ENCODE results near the gene RBM23.
"Not testable (repeated sequence)": the region's sequence is repeated elsewhere in the genome, so short reads cannot be mapped to it uniquely, and the experiment has no call there.

RBM23 gene

DNA sequence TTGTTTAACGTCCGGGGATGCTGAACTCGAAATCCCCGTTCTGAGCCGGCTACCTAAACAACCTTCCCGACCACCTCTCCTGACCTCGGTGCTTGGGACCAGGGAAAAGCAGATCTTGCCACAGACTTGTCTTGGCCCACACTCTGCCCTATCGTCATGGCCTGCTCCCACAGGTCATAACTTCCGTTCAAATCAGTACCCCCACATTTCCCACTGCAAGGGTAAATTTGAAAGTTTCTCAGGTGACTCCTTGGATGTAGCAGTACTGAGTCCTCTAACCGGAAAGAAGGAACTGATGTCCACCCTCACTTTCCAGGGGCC lies 612 bp upstream of the RBM23 start:
- in situ Hi-C loops (cut with MboI; ENCODE audit: low sequenced_read_pairs) = no loop called here

DNA sequence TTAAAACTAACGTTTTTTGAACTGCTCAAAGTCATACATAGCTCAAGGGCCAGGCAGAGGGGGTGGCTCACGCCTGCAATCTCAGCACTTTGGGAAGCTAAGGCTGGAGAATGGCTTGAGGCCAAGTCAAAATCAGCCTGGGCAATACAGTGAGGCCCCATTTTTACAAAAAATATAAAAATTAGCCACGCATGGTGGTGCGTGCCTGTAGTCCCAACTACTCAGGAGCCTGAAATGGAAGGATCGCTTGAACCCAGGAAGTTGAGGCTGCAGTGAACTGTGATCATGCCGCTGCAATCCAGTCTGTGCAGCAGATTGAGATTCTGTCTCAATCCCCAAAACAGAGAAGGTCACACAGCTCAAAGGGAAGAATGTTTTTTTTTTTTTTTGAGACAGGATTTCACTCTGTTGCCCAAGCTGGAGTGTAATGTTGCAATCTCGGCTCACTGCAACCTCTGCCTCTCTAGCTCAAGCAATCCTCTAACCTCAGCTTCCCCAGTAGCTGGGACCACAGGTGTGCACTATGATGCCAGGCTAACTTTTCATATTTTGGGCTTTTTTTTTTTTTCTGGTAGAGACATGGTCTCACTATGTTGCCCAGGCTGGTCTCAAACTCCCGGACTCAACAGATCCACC lies 2.9 kb downstream of the RBM23 start:
- in situ Hi-C loops (cut with MboI; ENCODE audit: low sequenced_read_pairs) = no loop called here

DNA sequence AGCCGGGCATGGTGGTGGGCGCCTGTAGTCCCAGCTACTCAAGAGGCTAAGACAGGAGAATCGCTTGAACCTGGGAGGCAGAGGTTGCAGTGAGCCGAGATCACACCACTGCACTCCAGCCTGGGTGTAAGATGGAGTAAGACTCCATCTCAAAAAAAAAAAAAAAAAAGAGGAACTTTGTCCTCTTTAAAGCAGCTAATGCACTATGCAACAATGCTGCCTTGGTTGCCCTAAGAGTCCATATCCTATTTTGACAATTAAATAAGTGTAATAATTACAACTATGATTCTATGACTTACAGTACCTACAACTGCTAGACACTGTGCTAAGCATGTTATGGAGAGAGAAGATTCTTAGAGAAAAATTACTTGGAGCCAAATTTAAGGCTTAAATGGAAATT lies 4.1 kb downstream of the RBM23 start:
- in situ Hi-C loops (cut with MboI; ENCODE audit: low sequenced_read_pairs) = not testable (repeated sequence)

DNA sequence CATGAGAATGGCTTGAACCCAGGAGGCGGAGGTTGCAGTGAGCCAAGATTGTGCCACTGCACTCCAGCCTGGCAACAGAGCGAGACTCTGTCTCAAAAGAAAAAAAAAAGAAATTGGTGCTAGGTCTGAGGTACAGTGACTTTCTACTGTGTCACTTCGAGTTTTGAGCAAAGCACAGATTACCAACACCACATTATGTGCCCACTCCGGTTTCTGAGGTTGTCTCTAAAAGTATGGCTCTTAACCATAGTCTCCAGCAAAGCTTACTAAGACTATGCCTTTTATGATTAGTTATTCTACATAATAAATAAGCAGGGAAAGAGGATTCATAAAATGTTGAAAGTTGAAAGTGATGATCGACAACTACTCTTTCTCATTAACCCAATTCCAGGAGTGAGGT lies 8.0 kb downstream of the RBM23 start:
- in situ Hi-C loops (cut with MboI; ENCODE audit: low sequenced_read_pairs) = no loop called here

DNA sequence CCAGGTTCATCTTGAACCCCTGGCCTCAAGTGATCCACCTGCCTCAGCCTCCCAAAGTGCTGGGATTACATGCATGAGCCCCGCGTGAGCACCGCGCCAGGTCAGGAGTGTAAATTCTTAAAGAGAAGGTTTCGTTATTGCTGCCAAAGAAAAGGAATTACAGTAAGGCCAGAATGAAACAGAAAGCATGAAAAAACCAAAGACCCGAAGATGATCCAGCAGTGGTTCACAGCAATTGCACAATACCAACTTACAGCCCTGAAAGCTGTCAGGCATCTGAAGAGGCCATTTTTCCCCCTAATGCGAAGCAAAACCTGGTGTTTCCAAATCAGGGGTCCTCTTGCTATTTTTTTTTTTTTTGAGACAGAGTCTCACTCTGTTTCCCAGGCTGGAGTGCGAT lies 10.3 kb downstream of the RBM23 start:
- in situ Hi-C loops (cut with MboI; ENCODE audit: low sequenced_read_pairs) = no loop called here

DNA sequence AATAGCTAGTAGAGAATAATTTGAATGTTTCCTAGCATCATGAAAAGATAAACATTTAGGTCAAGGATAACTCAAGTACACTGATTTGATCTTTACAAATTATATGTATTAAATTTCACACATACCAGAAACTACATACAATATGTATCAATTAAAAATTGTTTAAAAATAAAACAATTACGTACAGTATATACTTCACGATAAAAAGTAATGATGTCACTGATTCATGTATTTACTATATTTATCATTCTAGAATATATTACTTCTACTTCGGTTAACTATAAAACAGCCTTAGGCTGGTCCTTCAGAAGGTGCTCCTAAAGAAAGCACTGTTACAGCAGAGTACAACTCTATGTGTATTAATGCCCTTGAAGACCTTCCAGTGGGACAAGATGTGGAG lies 11.5 kb downstream of the RBM23 start:
- in situ Hi-C loops (cut with MboI; ENCODE audit: low sequenced_read_pairs) = no loop called here

DNA sequence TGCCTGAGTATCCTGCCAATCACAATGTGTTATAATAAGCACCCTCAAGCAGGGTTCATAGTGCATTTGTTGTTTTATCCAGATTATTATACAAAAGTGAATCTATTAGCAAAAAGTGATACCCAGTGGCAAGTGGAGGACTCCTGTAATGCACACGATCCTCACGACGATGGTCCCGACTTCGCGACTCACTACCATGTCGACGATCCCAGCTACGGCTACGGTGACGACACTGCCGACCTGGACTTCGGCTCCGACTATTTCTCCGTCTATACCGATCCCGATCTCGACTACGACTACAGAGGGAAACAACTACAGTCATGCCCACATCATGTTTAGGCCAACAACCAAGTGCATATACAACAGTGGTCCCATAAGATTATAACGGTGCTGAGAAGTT lies 12.9 kb downstream of the RBM23 start:
- in situ Hi-C loops (cut with MboI; ENCODE audit: low sequenced_read_pairs) = no loop called here

DNA sequence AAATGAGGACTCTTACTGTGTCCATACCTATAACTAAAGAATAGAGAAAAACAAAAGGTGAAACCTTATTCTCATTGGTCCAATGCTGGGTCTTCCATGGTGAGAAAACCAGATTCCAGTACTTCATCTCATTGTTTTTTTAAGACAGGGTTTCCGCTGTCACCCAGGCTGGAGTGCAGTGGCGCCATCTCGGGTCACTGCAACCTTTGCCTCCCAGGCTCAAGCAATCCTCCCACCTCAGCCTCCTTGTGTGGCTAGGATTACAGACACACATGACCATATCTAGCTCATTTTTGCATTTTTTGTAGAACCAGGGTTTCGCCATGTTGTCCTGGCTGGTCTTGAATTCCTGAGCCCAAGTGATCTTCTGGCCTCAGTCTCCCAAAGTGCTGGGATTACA lies 13.3 kb downstream of the RBM23 start:
- in situ Hi-C loops (cut with MboI; ENCODE audit: low sequenced_read_pairs) = no loop called here

DNA sequence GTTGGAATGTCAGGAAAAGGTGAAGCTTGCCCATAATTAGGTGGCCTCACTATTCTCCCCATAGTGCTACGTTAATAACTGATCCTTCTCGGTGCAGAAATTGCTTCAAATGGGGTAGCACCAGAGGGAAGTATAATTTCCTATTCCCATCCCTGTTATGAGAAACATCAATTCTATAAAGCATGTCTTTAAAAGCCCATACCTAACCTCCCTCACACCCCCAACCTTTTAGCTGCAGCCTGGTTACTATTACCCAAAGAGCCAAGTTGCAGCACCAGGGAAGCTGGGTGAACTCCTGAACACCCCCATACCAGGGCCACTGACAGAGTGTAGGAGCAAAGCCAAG lies 15.2 kb downstream of the RBM23 start:
- in situ Hi-C loops (cut with MboI; ENCODE audit: low sequenced_read_pairs) = no loop called here

DNA sequence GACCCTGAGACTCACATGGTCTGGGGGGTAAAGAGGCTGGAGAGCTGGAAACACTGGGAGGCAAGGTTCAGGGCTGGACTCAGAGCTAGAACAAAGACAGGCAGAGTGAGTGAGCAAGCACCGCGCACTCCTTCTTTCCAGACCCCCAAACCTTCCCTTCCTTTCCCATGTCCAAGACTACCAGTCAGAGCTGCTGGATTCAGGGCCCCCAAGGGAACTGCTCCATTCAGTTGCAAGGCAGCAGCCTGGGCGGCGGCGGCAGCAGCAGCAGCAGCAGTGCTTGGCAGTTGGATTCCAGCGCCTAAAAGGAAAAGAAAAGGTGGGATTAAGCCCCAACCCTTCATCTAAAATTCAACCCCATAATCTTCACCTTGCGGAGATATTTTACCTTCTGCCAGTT lies 17.1 kb downstream of the RBM23 start:
- in situ Hi-C loops (cut with MboI; ENCODE audit: low sequenced_read_pairs) = no loop called here

DNA sequence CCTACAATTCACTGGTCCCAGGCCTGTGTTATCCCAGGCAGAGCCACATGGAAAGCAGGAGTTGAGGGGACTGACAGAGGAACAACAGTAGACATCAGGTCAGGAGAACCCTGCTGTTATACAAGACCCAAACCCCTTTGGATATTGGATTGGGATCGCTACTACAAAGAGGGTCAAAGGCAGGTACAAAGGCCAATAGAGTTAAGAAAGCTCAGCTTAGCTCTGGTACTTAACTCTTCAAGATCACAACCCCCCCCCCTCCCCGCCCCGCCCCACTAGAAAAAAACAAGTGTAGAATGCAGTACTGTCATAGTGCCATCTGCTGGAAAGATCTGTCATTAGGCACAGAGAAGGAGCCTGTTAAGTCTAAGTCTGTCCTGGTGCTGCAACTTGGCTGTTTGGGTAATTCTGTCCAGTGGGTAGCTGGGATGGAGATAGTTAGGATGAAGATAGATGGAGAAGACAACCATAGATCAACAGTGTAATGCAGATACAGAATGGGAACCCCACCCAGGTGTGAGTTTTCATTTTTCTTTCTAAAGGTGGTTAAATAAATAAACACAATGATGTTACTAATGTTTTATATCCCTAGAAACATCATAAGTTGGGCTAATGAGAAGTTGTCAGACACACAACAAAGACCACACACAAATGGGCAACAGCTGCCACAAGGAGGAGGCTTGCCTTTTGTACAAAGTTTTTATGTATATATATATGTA lies 18.7 kb downstream of the RBM23 start:
- in situ Hi-C loops (cut with MboI; ENCODE audit: low sequenced_read_pairs) = no loop called here

DNA sequence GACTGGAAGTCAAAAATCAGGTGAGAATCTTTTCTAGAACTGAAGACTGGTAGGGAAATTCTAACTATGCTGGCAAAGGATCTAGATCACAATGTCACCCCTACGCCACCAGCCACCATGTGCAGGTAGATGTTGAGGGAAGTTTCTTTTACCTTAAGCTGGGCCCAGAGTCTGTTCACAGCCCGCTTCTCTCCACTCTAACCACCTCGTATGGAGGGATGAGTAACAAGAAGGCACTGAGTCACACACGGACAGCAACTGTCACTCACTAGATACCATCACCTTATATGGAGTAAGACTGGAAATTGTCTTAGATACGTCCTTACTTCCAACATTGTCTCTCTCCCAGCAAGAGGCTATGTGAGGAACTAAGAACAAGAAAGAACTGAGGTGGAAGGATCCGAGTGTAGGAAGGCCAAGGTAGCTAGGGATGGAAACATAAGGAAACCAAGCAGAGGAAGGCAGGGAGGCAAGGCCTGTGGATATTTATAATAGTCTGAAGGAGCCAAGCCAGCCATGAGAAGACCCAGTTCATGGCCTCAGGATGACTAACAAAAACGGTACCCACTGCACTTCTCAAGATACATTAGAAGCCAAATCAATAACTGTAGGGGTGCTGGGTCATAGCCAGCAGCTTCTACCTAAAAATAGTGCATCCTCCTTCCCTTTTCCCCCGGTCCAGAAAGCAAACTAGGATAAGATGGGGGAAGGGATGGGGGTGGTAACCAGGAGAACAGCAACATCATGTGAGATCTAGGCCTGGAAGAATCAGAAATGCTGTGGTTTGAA lies 20.5 kb downstream of the RBM23 start:
- in situ Hi-C loops (cut with MboI; ENCODE audit: low sequenced_read_pairs) = no loop called here

DNA sequence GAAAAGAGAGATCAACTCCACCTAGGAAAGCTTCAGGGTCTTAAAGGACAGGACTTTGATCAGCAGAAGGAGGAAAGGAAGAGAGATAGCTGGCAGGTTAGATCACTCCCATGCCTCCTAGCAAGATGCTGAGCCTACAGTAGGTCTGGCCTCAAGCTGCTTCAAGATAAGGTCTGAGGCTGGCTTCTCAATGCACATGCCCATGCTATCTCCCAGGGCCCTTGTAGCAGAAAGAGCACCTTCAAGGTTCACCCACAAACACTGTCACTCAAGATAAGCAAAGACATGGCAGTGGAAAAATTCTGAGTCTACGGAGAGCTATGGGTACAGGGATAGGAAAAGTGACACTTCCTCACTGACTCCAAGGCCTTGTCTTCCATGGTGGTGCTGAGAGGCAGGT lies 21.6 kb downstream of the RBM23 start:
- in situ Hi-C loops (cut with MboI; ENCODE audit: low sequenced_read_pairs) = no loop called here

DNA sequence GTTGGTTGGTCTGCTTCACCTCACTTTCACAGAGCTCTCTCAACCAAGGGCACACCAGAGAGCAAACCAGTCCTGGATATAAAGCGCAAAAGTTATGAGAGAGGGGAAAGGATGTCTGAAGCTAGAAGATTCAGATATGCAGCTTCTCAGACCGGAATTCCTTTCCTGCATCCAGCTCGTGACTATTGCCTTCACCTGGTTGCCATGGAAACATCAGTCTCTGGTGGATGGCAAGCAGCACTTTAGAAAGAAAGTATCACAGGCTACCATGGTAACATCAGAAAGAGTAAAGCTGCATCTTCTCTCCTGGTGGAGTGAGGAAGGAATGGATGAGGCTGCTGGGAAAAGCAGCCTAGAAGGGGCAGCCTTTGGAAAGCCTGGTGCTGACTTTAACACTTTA lies 22.2 kb downstream of the RBM23 start:
- in situ Hi-C loops (cut with MboI; ENCODE audit: low sequenced_read_pairs) = no loop called here

DNA sequence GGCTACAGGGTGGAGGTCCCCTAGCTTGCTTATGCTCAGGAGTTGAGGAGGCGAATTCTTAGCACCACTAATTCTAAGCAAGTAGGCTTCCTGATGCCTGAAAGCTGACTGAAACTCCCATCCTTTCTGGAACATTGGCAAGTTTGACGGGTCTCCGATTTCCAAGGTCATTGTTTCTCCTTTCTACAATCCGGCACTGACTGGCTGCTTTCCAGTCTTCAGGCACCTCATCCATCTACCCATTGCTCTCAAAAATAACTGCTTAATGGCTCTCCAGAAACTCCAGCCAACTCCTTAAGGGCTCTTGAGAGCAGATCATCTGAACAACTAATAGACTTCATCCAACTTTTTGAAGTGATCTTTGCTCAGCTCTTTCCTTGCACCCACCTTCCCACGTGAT lies 22.6 kb downstream of the RBM23 start:
- in situ Hi-C loops (cut with MboI; ENCODE audit: low sequenced_read_pairs) = no loop called here

DNA sequence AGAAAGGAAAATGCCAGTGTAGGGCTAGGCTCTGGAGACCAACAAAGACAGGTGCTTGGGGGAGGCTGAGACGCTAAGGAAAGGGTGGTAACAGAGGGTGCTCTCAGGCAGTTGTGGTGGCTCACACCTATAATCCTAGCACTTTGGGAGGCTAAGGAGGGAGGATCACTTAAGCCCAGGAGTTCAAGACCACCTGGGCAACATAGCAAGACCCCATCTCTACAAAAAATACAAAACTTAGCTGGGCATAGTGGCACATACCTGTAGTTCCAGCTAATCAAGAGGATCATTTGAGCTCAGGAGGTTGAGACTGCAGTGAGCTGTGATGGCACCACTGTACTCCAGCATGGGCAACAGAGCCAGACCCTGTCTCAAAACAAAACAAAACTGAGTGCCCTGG lies 23.5 kb downstream of the RBM23 start:
- in situ Hi-C loops (cut with MboI; ENCODE audit: low sequenced_read_pairs) = no loop called here

DNA sequence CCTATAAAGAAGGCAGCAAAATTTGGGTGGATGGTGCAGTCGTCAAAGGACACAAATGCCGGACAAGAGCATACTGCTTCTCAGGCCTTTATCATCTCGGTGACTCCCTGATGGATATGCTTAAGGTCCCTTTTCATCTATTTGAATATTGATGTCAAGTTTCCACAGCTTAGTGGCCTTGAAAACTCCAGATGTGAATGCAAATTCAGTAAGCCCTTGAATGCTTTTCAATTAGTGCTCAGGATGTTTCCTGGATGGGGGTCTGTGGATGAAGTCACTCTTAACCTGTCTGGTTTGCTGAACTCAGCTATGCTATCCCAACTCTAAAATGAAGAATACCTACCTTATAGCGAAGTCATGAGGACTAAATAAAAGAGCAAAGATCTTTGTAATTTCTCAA lies 25.2 kb downstream of the RBM23 start:
- in situ Hi-C loops (cut with MboI; ENCODE audit: low sequenced_read_pairs) = no loop called here

DNA sequence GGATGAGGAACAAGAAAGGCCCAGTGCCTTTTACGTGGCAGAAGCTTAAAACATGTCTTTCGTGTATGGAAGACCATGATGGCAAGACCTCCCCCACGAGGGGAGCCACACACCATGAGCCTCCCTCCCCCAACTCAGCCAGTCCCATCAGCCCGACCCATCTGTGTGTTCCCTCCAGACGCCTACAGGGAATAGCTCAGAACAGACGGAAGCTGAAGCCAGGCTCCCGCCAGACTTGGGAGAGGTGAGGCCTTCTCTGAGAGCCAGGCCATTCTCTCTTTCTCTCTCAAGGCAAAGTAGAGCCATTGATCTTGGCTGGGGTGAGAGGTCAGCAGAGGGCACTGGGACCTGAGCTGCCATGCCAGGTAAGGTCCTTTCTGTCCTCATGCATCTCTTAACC lies 26.5 kb downstream of the RBM23 start:
- in situ Hi-C loops (cut with MboI; ENCODE audit: low sequenced_read_pairs) = no loop called here

DNA sequence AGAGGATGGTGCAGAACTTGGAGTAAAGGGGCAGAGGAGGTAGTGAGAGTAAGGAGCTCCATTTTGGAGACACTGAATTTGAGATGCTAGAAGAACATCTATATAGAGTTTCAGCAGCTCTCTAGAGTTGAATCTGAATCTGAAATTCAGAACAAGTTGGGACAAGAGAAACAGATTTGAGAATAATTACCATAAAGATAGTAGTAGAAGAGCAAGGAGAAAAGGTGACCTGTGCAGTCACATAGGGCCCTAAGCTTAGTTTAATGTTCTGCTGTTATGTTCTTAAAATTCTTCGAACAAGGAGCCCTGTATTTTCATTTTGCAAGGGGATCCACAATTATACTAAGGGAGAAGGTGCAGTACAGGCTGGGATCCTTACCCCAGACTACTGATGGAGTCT lies 28.5 kb downstream of the RBM23 start:
- in situ Hi-C loops (cut with MboI; ENCODE audit: low sequenced_read_pairs) = no loop called here

DNA sequence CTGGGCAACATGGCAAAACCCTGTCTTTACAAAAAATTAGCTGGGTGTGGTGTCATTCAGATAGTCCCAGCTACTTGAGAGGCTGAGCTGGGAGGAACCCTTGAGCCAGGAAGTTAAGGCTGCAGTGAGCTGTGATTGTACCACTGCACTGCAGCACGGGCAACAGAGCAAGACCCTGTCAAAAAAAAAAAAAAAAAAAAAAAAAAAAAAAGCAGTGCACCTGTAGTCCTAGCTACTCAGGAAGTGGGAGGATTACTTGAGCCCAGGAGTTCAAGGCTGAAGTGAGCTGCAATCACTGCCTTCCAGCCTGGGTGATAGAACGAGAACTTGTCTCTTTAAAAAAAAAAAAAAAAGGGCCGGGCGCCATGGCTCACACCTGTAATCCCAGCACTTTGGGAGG lies 30.3 kb downstream of the RBM23 start:
- in situ Hi-C loops (cut with MboI; ENCODE audit: low sequenced_read_pairs) = no loop called here

DNA sequence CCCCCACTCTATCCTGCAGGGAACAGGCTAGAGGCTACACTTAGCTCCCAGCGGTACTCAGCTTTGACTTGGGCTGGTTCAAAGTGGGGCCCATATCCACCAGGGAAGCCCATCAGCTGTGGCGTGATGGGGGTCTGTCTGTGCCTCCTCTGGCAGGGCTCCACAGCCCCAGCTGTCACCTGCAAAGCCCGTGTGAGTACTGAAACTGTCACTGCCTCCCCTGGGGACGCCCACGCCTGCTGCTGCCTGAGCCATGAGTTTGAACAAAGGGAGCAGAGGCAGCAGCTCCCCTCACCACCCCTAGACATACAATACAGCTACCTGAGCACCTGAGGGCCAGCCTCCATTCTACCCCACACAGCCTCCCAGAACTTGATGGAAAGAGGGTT lies 31.0 kb downstream of the RBM23 start:
- in situ Hi-C loops (cut with MboI; ENCODE audit: low sequenced_read_pairs) = no loop called here

DNA sequence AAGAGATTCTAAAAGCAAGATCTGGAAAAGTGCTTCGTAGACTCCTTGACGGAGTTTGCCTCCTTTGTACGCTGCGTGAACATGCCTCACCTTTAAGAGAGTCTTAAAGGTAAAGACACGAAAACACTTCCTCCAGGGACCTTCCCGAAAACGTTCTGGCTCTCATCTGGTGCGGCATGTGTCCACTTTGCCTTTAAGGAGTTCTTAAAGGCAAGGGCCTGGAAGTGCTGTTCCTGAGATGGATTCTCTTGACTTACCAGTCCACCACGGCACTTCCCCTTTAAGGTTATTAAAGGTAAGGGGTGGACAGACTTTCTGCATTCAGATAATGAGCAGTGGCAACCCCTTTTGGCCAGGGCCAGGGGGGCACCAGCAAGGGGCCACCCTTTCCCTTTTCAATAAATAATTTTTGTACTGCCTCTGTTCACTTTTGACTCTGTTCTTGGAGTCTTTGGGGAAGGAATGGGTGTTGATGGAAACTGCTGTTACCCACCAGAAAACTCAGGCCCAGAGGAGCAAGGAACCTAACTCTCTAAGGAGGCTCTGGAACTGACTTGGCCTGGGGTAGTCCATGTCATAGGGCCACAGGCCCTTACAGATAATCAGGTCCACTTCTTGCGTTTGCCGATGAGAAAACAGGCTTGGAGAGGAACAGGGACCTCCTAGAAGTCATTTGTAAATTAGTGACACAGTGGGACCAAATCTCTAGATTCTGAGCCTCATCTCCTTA lies 31.5 kb downstream of the RBM23 start:
- in situ Hi-C loops (cut with MboI; ENCODE audit: low sequenced_read_pairs) = no loop called here
